HG02623 (cell line): ENCODE data around the gene ELAVL4.

Source experiments
- ATAC-seq: cut with Tn5 transposase; IDR thresholded peaks from one replicate; pipeline ENCODE4 v1.9.1; 2021; ENCODE audit warnings: moderate library complexity; ENCODE audit not compliant: unreplicated experiment

The ELAVL4 gene

GRCh38 chr1:50175719-50176639 lies 67.3 kb downstream of the ELAVL4 start:
- ATAC-seq: no peak

GRCh38 chr1:50177994-50178393 lies 69.3 kb downstream of the ELAVL4 start:
- ATAC-seq: no peak

GRCh38 chr1:50179639-50180038 lies 70.9 kb downstream of the ELAVL4 start:
- no peak for ATAC-seq

GRCh38 chr1:50180367-50180766 lies 71.6 kb downstream of the ELAVL4 start:
- no peak for ATAC-seq

- no peak for ATAC-seq
Observed at GRCh38 chr1:50181027-50181663, 72.4 kb downstream of the ELAVL4 start.

- ATAC-seq: no peak
Observed at GRCh38 chr1:50183378-50184133, 74.8 kb downstream of the ELAVL4 start.

GRCh38 chr1:50189369-50189768 lies 80.6 kb downstream of the ELAVL4 start:
- ATAC-seq: no peak

- ATAC-seq: no peak
Observed at GRCh38 chr1:50193002-50193401, 84.3 kb downstream of the ELAVL4 start.

- ATAC-seq: no peak
Observed at GRCh38 chr1:50195205-50195604, 86.5 kb downstream of the ELAVL4 start.

GRCh38 chr1:50196081-50196480 lies 87.4 kb downstream of the ELAVL4 start:
- ATAC-seq: no peak

- ATAC-seq: no peak
Observed at GRCh38 chr1:50197216-50197615, 88.5 kb downstream of the ELAVL4 start.

- ATAC-seq: no peak
Observed at GRCh38 chr1:50208315-50208714, 99.6 kb downstream of the ELAVL4 start.

GRCh38 chr1:50208756-50209155 lies 100.0 kb downstream of the ELAVL4 start:
- ATAC-seq: no peak

- no peak for ATAC-seq
Observed at GRCh38 chr1:50209749-50210148, 101.0 kb downstream of the ELAVL4 start.

- ATAC-seq: no peak
Observed at GRCh38 chr1:50213505-50213904, 104.8 kb downstream of the ELAVL4 start.

- no peak for ATAC-seq
Observed at GRCh38 chr1:50214717-50215116, 106.0 kb downstream of the ELAVL4 start.

GRCh38 chr1:50218344-50219120 lies 109.8 kb downstream of the ELAVL4 start:
- ATAC-seq: no peak

GRCh38 chr1:50228871-50229384 lies 120.2 kb downstream of the ELAVL4 start:
- ATAC-seq: no peak

GRCh38 chr1:50231209-50231608 lies 122.5 kb downstream of the ELAVL4 start:
- no peak for ATAC-seq

- ATAC-seq: no peak
Observed at GRCh38 chr1:50232336-50232735, 123.6 kb downstream of the ELAVL4 start.

- no peak for ATAC-seq
Observed at GRCh38 chr1:50236656-50237055, 127.9 kb downstream of the ELAVL4 start.
